OCI-LY1 (cell line): ENCODE measurements around the gene EDC3.

Experiments
- EZH2 ChIP-seq: fragments of 200-600 bp; sonication (generic), shearing (Covaris generic); IDR thresholded peaks from 2 replicates; pipeline ENCODE4 v1.8.0; 2017; ENCODE audit warnings: borderline replicate concordance, mixed run types, mild to moderate bottlenecking, antibody characterized with exemption, low read length, moderate library complexity, mixed read lengths
- TF ChIP-seq, protein P1 (sequence below): fragments of 200-600 bp; sonication (generic), shearing (Covaris generic); IDR thresholded peaks from 2 replicates; pipeline ENCODE4 v1.5.1; 2017; ENCODE audit warnings: mild to moderate bottlenecking, antibody characterized with exemption, low read length, moderate library complexity, mixed read lengths

DNA sequence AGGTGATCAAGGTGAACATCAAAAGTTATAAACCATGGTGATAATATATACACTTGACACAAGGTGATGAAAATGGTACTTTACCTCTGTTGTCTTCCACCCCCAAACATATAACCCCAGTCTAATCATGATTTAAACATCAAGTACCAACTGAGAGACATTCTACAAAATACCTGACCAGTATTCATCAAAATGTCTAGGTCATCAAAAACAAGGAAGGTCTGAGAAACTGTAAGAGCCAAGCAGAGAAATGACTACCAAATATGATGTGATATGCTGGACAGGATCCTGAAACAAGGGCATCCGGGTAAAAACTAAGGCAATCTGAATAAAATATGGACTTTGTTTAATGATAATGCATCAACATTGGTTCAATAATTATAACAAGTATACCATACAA lies 27.8 kb downstream of the EDC3 start:
- TF ChIP-seq, protein P1, sequence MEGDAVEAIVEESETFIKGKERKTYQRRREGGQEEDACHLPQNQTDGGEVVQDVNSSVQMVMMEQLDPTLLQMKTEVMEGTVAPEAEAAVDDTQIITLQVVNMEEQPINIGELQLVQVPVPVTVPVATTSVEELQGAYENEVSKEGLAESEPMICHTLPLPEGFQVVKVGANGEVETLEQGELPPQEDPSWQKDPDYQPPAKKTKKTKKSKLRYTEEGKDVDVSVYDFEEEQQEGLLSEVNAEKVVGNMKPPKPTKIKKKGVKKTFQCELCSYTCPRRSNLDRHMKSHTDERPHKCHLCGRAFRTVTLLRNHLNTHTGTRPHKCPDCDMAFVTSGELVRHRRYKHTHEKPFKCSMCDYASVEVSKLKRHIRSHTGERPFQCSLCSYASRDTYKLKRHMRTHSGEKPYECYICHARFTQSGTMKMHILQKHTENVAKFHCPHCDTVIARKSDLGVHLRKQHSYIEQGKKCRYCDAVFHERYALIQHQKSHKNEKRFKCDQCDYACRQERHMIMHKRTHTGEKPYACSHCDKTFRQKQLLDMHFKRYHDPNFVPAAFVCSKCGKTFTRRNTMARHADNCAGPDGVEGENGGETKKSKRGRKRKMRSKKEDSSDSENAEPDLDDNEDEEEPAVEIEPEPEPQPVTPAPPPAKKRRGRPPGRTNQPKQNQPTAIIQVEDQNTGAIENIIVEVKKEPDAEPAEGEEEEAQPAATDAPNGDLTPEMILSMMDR: no peak
- no peak for TF ChIP-seq EZH2
